A673 (cell line): ENCODE measurements around the gene ST3GAL2.

Source experiments
- EZH2 ChIP-seq: fragments of 200-600 bp; sonication (generic); IDR thresholded peaks from 2 replicates; pipeline ENCODE4 v1.6.1; 2017; ENCODE audit warnings: borderline replicate concordance, low read depth, mild to moderate bottlenecking, mixed read lengths, antibody characterized with exemption, low read length; ENCODE audit not compliant: poor library complexity, severe bottlenecking
- TF ChIP-seq, protein P1 (sequence below): fragments of 300-800, 200-600 bp; sonication (generic); conservative IDR thresholded peaks from 2 replicates; pipeline ENCODE4 v1.5.1; 2017; ENCODE audit warnings: low read depth, mild to moderate bottlenecking, antibody characterized with exemption, low read length, moderate library complexity, mixed read lengths

DNA sequence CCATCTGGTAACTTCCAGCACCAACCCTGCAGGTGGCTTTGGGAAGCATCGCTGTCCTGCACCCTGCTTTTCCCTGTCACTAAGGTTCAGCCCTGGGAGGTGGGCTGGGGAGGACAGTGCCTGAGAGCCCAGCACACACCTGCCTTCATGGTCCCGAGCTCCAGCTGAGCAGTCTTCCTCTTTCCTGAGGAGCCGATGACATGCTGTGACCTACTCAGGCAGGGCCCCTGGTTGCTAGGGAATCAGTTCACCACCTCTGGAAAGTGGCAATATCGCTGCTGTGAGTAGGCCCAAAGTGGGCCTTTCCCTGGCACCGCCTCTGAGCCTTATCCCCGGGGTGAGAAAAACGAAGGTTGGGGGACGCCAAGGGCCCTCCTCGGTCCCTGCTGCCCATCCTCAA, 17.9 kb downstream of the ST3GAL2 start:
- TF ChIP-seq, protein P1, sequence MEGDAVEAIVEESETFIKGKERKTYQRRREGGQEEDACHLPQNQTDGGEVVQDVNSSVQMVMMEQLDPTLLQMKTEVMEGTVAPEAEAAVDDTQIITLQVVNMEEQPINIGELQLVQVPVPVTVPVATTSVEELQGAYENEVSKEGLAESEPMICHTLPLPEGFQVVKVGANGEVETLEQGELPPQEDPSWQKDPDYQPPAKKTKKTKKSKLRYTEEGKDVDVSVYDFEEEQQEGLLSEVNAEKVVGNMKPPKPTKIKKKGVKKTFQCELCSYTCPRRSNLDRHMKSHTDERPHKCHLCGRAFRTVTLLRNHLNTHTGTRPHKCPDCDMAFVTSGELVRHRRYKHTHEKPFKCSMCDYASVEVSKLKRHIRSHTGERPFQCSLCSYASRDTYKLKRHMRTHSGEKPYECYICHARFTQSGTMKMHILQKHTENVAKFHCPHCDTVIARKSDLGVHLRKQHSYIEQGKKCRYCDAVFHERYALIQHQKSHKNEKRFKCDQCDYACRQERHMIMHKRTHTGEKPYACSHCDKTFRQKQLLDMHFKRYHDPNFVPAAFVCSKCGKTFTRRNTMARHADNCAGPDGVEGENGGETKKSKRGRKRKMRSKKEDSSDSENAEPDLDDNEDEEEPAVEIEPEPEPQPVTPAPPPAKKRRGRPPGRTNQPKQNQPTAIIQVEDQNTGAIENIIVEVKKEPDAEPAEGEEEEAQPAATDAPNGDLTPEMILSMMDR = no peak
- TF ChIP-seq EZH2 = no peak
